LNCaP clone FGC (cell line): ENCODE results near the gene KLKB1.
"Not testable (repeated sequence)": the region's sequence is repeated elsewhere in the genome, so short reads cannot be mapped to it uniquely, and the experiment has no call there.

Experiments used
- DNase-seq: peaks from one replicate; pipeline ENCODE4 v3.0.0-alpha.2; 2011; ENCODE audit warnings: low read depth
- H3K4me3 ChIP-seq: 2 replicates; pipeline ENCODE4 v1.5.1; 2011; ENCODE audit warnings: mild to moderate bottlenecking, low read depth, low read length, control low read depth
- TF ChIP-seq, protein P1 (sequence below): IDR thresholded peaks from 2 replicates; pipeline ENCODE4 v1.5.1; 2012; ENCODE audit warnings: mild to moderate bottlenecking; ENCODE audit not compliant: control insufficient read depth, insufficient read depth; ENCODE audit errors: extremely low read depth

The KLKB1 gene

DNA sequence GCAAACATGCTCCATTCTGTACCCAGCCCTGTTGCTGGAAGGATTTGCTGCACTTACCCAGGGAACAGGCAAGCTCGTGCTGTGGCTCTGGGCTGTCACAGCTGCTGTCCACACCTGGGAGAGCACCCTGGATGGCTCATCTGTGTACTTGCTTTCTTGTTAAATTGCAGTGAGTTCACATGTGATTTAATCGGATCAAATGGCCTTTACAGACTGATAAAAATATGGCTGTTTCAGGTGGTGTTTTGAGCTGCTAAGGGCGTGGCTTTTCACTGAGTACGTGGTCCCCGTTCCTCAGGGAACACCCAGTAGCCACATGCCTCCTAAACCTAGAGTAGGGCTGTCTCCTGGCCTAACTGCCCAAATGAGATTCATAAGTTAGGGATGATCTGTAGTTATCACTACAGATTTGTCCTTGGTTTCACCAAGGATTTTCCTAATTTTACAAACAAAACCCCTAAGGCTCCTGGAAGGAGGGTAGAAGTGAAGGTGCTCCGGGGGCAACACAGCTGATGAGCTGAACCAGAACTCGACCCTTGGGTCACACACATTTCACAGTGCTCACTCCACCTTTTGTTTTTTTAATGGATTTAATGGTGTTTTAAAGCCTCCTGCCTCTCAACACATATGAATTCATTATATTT lies 13.7 kb downstream of the KLKB1 start:
- DNase-seq, result no peak
- H3K4me3 ChIP-seq, result no peak overlapping the region
- TF ChIP-seq, protein P1, sequence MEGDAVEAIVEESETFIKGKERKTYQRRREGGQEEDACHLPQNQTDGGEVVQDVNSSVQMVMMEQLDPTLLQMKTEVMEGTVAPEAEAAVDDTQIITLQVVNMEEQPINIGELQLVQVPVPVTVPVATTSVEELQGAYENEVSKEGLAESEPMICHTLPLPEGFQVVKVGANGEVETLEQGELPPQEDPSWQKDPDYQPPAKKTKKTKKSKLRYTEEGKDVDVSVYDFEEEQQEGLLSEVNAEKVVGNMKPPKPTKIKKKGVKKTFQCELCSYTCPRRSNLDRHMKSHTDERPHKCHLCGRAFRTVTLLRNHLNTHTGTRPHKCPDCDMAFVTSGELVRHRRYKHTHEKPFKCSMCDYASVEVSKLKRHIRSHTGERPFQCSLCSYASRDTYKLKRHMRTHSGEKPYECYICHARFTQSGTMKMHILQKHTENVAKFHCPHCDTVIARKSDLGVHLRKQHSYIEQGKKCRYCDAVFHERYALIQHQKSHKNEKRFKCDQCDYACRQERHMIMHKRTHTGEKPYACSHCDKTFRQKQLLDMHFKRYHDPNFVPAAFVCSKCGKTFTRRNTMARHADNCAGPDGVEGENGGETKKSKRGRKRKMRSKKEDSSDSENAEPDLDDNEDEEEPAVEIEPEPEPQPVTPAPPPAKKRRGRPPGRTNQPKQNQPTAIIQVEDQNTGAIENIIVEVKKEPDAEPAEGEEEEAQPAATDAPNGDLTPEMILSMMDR, result no peak

DNA sequence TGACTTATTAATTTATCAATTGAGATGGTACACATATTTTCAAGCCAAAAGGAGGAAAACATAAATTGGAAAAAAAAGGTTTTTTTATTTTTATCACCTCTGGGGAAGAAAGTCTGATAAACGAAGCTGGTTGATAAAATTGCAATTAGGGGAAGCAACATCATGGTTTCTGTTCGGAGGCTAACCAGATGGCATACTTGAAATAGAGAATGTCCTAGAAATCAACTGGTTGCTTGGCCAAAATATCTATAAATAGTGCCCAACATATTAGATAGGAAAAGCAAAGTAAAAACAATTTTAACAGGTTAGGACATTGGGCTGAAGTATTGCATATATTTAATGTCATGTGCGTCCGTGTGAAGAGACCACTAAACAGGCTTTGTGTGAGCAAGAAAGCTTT lies 14.3 kb downstream of the KLKB1 start:
- no peak for DNase-seq
- no peak overlapping the region for H3K4me3 ChIP-seq
- TF ChIP-seq, protein P1, result no peak

DNA sequence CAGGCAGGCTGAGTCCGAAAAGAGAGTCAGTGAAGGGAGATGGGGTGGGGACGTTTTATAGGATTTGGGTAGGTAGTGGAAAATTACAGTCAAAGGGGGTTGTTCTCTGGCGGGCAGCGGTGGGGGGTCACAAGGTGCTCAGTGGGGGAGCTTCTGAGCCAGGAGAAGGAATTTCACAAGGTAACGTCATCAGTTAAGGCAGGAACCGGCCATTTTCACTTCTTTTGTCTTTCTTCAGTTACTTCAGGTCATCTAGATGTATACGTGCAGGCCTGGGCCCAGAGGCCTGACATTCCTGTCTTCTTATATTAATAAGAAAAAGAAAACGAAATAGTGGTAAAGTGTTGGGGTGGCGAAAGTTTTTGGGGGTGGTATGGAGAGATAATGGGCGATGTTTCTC lies 14.7 kb downstream of the KLKB1 start:
- not testable (repeated sequence) for DNase-seq, H3K4me3 ChIP-seq

DNA sequence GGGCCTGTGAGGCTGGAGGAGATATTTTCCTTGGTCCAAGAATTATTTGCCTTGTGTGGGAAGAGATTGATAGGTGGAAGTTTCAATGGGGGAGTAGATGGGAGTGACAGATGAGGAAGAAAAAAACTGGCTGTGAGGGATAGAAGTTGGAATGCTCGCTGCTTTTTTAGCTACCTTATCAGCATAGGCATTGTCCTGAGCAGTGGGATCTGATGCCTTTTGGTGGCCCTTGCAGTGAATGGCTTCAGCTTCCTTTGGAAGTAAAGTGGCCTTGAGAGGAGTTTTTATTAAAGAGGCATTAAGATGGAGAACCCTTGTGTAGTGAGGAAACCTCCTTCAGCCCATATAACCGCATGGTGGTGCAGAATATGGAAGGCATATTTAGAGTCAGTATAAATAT lies 16.0 kb downstream of the KLKB1 start:
- no peak overlapping the region for H3K4me3 ChIP-seq
- TF ChIP-seq, protein P1, result no peak
- no peak for DNase-seq

DNA sequence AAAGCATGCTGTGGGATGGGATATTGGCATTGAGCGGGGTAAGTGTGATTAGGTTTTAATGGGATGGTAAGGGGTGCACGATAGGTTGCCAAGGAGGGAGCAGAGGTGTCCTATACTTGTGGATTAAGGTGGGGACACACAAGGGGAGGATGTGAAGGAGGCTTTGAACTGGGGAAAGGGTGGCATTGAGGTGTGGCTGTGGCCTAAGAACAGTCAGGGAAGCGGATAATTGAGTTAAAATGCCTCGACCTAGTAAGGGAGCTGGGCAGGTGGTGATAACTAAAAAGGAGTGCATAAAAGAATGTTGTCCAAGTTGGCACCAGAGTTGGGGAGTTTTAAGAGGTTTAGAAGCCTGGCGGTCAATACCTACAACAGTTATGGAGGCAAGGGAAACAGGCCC lies 17.5 kb downstream of the KLKB1 start:
- H3K4me3 ChIP-seq, result no peak overlapping the region
- no peak for DNase-seq
- TF ChIP-seq, protein P1, result no peak

DNA sequence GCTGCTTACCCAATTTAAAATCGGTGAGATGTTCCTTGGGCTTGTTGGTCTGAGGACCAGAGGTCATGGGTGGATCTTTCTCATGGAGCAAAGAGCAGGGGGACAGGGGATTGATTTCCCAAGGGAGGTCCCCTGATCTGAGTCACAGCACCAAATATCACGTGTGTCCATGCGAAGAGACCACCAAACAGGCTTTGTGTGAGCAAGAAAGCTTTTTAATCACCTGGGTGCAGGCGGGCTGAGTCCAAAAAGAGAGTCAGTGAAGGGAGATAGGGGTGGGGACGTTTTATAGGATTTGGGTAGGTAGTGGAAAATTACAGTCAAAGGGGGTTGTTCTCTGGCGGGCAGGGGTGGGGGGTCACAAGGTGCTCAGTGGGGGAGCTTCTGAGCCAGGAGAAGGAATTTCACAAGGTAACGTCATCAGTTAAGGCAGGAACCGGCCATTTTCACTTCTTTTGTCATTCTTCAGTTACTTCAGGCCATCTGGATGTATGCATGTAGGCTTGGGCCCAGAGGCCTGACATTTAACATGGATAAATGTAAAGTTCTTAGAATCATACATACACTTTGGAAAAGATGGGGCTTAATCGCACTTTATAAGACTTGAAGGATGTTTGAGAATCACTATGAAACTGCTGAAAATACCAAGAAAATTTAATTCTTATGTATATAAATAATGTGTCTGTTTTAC lies 19.9 kb downstream of the KLKB1 start:
- not testable (repeated sequence) for DNase-seq, H3K4me3 ChIP-seq

DNA sequence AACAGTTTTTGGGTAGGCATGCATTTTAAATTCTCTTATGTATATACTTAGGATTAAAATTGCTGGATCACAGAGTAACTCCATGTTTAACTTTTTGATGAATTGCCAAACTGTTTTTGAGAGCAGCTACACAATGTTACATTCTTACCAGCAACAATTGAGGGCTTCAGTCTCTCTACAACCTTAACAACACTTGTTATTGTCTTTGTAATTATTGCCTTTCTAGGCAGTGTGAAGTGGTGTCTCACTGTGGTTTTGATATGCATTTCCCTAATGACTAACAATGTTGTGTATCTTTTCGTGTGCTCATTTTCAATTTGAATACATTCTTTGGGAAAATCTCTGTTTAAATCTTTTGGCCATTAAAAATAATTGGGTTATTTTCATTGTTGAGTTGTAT lies 21.3 kb downstream of the KLKB1 start:
- DNase-seq, result no peak
- TF ChIP-seq, protein P1, result no peak
- H3K4me3 ChIP-seq, result no peak overlapping the region
